Heart left ventricle (tissue), 13 donors: Measurements from ENCODE around the gene FOXO6.

Experiments
- CTCF ChIP-seq, 12 donors: fragments of 200-600 bp; sonication (generic) in 4 of 12; IDR thresholded peaks; one replicate each; pipeline versions ENCODE4 v1.5.0 to v1.8.0; 2018 to 2022; ENCODE audit warnings: antibody characterized with exemption in 12 of 12, mild to moderate bottlenecking in 5 of 12
- POLR2A ChIP-seq, 2 donors: fragments of 450-650 bp; IDR thresholded peaks; one replicate each; pipeline ENCODE4 v1.6.1; 2017; ENCODE audit warnings: antibody characterized with exemption in 2 of 2, mild to moderate bottlenecking in 2 of 2, moderate library complexity in 2 of 2
- donor health status: ischemic (EF 13 %, LVEDD 7.1; RV severe dilation, severe dysfunction).
- donor health status: DM: no; HTN: yes; CAD: no.
- donor health status: DM: no; HTN: no; CAD: no.
- donor health status: ischemic (EF 25% LVEDD 6.9; RV normal size, moderate dysfunction).
- donor health status: ischemic (EF 25% LVEDD 5.7; RV mildly dilated, moderate dysfunction).
- donor health status: ischemic (EF 35%, LVEDD 5.7; RV mildly dilated, moderate dysfunction).
- donor health status: nonischemic (EF 11% LVEDD 7.7; RV severe dilation, severe dysfunction).
- donor health status: DM: yes; HTN: yes; CAD: no.
- donor health status: PGD.
- donor health status: ischemic (EF 29% LVEDD 5.4; RV normal size, mild dysfunction).
- donor health status: nonischemic (EF 23%, LVEDD 6.1; RV moderate dilation, normal function).

DNA sequence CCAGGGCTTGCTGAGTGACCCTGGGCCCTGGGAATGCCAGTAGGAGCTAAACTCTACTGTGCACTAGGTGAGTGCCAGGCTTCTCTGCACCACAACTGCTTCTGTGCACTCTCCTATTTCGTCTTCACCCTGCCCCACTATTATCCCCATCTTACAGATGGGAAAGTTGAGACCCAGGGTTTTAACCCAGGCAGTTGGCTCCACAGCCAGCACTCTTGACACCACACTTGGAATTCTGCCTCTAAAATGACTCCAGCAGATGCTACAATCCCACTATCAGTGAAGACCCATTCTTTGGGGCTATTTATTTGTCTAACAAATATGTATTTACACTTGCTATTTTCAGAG is 56.1 kb downstream of the FOXO6 start:
- TF ChIP-seq CTCF (IDR thresholded peaks at IDR 0.05) (peak in 1 of 12 donors; percentile 28), POLR2A (IDR thresholded peaks at IDR 0.05) (no peak)
